ENCODE results near the gene DGLUCY.
"Not testable (repeated sequence)": the region's sequence is repeated elsewhere in the genome, so short reads cannot be mapped to it uniquely, and the experiment has no call there.

Gene DGLUCY

DNA sequence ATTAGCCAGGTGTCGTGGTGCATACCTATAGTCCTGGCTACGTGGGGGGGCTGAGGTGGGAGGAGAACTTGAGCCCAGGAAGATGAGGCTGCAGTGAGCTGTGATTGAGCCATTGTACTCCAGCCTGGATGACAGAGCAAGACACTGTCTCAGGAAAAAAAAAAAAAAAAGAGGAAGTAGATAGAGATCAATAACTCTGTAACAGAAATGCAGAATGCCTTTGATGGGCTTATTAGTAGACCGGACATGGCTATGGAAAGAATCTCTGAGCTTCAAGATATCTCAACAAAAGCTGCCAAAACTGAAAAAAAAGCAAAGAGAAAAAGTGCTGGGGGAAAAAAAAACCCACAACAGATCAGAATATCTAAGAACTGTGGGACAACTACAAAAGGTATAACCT, 93.1 kb downstream of the DGLUCY start:
- no peak for DNase-seq (ENCODE audit: low spot score)

- DNase-seq (ENCODE audit: low spot score): no peak
These were observed 97.1 kb downstream of the DGLUCY start for GRCh38 chr14:91211017-91211416.

- no peak for DNase-seq (ENCODE audit: low spot score)
These were observed 100.4 kb downstream of the DGLUCY start for GRCh38 chr14:91214306-91214705.

- DNase-seq (ENCODE audit: low spot score): no peak
These were observed 101.5 kb downstream of the DGLUCY start for GRCh38 chr14:91215381-91215780.

- no peak for DNase-seq (ENCODE audit: low spot score)
These were observed 102.9 kb downstream of the DGLUCY start for GRCh38 chr14:91216731-91217226.

DNA sequence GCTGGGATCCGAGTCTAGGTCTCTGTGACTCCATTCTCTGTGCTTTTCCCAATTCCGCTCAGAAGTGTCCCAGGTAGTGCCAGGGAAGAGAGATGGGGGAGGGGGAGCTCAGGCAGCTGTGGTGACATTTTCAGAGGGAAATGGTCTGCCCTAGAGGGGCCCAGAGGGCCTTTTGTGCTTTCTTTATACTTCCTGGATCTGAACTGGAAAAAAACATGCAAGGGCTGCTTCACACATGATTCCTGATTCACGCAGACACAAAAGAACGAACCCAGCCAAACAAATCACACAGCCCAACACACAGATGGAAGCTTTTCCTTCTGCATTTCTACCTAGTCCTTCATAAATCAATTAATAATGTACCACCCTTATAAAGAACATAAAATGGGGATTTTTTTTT, 104.1 kb downstream of the DGLUCY start:
- DNase-seq (ENCODE audit: low spot score): no peak

GRCh38 chr14:91219517-91220389, 105.9 kb downstream of the DGLUCY start:
- DNase-seq (ENCODE audit: low spot score): no peak

GRCh38 chr14:91220581-91221000, 106.7 kb downstream of the DGLUCY start:
- DNase-seq (ENCODE audit: low spot score): no peak

- no peak for DNase-seq (ENCODE audit: low spot score)
These were observed 107.4 kb downstream of the DGLUCY start for GRCh38 chr14:91221270-91221669.

GRCh38 chr14:91223028-91223783, 109.3 kb downstream of the DGLUCY start:
- DNase-seq (ENCODE audit: low spot score): no peak

DNA sequence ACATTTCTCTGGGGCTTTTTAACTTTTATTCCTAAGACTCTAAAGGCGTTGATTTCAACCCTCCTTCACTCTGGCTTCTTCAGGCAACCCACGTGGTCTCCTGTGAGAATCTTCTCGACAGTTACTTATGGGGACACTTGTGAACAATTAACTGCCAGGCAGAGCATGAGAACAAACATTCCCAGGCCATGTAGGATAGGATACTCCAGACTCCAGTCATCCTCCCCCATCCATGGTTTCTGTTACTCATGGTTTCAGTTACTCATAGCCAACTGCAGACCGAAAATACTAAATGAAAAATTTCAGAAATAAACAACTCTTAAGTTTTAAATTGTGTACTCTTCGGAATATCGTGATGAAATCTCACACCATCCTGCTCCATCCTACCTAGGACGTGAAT, 111.2 kb downstream of the DGLUCY start:
- DNase-seq (ENCODE audit: low spot score): no peak

GRCh38 chr14:91226360-91226759, 112.5 kb downstream of the DGLUCY start:
- DNase-seq (ENCODE audit: low spot score): not testable (repeated sequence)

GRCh38 chr14:91227183-91227628, 113.3 kb downstream of the DGLUCY start:
- no peak for DNase-seq (ENCODE audit: low spot score)

GRCh38 chr14:91228112-91229004, 114.5 kb downstream of the DGLUCY start:
- DNase-seq (ENCODE audit: low spot score): peak; percentile 45

DNA sequence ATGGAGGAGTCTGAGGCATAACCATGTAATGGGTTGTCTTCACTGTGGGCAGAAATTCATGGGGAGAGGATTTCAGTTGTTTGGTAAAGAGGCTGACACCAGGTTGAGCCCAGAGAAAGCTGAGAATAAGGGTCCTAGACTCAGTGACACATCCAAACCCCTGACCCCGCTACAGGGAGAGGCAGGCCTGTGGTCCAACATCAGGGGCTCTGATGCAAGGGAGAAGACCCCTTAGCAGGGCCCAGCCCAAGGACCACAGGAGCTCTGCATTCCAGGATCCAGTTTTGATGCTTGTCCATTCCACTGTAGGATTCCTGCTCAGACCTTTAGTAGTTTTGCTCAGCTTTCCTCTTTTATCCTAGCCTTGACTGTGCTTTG, 115.1 kb downstream of the DGLUCY start:
- no peak for DNase-seq (ENCODE audit: low spot score)

- DNase-seq (ENCODE audit: low spot score): peak; percentile 72
These were observed 115.9 kb downstream of the DGLUCY start for GRCh38 chr14:91229743-91230200.

DNA sequence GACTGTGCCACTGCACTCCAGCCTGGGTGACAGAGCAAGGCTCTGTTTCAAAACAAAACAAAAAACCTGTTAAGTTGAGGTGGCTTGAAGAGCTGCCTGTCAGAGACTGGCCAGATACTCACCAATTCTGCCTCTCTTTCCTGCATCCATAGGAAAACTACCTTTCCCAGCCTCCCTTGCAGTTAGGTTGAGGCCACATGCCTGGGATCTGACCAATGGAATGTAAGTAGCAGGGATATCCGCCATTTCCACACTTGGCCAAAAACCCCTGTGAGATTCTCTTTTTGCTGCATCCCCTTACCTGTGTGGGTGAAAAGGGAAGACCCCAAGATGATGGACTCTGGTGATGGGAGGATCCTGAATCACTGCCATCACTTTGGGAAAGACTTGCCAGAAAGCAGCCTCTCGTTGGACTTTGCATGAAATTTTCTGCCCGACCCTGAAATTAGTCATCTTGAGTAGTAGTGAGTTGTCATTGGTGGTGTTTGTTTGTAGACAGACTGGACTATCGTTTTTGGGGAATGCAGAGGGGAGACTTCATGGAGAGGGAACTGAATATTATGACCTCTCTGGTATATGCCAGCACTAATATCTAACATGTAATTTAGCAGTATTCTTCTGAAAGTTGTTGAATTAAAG, 116.6 kb downstream of the DGLUCY start:
- DNase-seq (ENCODE audit: low spot score): peak; percentile 47

GRCh38 chr14:91231446-91231845, 117.6 kb downstream of the DGLUCY start:
- DNase-seq (ENCODE audit: low spot score): peak; percentile 52

DNA sequence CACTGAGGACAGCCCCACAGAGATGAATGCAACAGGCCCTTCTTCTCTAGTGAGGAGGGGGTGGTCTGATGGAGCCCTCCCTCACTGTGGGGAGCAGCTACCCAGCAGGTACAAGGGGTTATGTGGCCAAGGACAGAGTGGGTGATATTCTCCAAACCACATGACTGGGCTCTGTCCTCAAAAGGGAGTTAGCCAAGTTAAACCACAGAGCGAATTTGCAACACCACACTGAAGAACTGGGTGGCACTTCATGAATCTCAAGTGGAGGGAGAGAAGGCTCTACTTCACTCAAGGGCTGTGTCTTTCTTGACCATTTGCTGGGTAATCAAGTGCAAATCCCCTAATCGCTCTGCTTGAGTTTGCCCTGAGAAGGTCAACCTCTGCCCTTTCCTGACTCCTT, 118.2 kb downstream of the DGLUCY start:
- no peak for DNase-seq (ENCODE audit: low spot score)

DNA sequence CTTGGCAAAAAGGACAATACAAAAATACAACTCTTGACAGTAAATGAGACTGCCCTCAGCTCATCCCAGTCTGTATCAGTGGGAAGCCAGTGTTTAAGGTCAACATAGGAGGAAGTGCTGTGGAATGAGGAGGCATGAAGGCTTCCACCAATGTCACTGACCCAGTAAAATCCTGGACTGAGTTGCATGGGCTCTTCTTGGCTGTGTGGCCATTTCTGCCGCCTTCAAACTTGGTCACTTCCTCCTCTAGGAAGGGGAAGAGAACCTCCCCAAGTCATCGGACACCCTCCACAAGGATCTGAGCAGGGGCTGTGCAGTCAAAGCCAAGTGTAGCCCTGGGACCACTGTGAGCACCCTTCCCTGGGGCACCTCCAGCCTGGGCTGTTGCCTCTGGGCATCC, 118.7 kb downstream of the DGLUCY start:
- no peak for DNase-seq (ENCODE audit: low spot score)
